GM12872 (cell line): ENCODE measurements around the gene BCAS3.

ENCODE experiments used
- TF ChIP-seq, protein P1 (sequence below): IDR thresholded peaks from 3 replicates; pipeline ENCODE4 v1.5.1; 2011; ENCODE audit warnings: low read depth, mild to moderate bottlenecking, low read length, moderate library complexity; ENCODE audit not compliant: insufficient read depth

The BCAS3 gene

DNA sequence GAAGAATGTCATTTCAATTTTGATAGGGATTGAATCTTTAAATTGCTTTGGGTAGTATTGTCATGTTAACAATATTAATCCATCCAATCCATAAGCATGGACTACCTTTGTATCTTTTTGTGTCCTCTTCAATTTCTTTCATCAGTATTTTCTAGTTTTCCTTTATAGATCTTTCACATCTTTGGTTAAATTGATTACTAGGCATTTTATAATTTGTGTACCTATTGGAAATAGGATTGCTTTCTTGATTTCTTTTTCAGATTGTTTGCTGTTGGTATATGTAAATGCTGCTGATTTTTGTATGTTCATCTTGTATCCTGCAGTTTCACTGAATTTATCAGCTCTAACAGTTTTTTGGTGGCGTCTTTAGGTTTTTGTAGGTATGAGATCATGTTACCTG lies 24.1 kb upstream of the BCAS3 start:
- TF ChIP-seq, protein P1, sequence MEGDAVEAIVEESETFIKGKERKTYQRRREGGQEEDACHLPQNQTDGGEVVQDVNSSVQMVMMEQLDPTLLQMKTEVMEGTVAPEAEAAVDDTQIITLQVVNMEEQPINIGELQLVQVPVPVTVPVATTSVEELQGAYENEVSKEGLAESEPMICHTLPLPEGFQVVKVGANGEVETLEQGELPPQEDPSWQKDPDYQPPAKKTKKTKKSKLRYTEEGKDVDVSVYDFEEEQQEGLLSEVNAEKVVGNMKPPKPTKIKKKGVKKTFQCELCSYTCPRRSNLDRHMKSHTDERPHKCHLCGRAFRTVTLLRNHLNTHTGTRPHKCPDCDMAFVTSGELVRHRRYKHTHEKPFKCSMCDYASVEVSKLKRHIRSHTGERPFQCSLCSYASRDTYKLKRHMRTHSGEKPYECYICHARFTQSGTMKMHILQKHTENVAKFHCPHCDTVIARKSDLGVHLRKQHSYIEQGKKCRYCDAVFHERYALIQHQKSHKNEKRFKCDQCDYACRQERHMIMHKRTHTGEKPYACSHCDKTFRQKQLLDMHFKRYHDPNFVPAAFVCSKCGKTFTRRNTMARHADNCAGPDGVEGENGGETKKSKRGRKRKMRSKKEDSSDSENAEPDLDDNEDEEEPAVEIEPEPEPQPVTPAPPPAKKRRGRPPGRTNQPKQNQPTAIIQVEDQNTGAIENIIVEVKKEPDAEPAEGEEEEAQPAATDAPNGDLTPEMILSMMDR, result no peak

DNA sequence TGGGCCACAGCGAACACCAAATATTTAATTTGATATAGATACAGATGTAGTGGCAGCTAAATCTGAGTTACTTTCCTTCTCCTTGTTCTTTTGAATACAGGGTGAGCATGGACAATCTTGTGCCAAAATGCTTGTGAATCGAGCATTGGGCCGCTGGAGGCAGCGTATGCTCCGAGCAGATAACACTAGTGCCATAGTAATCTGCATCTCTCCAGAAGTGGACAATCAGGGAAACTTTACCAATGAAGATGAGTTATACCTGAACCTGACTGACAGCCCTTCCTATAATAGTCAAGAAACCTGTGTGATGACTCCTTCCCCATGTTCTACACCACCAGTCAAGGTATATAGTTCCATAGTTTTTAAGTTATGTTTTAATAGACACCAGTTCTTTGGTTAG lies 21.2 kb upstream of the BCAS3 start:
- TF ChIP-seq, protein P1, result no peak

DNA sequence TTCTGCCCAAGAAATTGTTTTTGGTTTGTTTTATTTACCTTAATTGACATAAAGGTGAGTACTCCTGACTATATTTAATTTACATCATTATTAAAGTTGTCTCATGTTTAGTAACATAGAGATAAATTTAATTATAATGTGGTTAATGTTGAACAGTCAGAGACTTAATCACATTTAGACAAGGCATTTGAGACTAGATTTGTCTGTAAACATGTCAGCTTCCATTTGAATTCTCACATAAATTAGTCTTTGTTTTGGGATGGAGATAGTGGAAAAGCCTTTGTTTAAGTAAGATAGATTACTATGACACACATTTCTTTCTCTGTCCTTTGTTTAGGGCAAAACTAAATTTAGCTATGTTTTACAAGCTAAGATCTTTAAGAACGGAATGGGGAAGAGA lies 18.5 kb upstream of the BCAS3 start:
- TF ChIP-seq, protein P1, result no peak

DNA sequence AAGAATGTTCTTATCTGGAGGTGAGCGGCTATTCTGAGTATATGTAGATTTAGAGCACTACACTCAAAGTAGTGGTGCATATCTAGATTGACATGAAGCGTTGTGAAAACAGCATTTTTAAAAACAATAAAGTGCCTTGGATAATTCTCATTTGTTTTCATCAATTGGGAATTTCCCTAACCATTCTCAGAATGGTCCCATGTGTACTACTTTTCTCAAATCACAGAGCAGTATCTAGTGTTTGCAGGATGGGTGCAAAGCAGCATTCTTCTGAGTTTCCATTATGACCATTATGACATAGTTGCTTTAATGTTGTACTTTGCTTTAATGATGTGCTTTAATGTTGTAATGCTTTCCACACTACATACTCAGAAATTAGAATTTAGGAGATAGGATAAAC lies 16.2 kb upstream of the BCAS3 start:
- TF ChIP-seq, protein P1, result no peak

DNA sequence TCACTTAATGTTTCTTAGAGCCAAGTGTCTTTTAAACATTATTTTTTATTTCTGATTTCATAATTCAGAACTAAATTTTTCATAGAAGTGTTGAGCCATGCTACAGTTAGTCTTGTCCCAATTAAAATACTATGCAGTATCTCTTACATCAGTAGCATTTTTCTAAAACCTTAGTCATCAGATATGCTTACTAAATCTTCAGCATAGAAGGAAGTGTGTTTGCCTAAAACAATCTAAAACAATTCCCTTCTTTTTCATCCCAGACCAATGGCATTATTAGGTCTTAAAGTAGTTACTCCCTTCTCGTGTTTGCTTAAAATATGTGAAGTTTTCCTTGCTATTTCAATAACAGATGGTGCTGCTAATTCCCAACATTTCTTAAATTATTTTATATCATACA lies 13.6 kb upstream of the BCAS3 start:
- TF ChIP-seq, protein P1, result no peak

DNA sequence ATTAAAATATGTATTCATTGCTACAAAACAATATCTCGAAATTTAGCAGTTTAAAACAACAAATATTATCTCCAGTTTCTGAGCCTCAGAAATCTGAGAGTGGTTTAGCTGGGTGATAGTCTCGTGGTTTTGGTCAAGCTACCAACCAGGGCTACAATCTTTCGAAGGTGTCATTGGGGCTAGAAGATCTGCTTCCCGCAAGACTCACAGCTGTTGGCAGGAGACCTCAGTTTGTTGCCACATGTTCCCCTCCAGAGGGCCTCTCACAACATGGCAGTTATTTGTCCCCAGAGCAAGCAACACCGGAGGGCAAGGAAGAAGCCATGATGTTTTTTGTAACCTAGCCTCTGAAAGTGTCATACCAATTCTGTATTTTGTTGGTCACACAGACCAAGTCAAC lies 12.0 kb upstream of the BCAS3 start:
- TF ChIP-seq, protein P1, result no peak

DNA sequence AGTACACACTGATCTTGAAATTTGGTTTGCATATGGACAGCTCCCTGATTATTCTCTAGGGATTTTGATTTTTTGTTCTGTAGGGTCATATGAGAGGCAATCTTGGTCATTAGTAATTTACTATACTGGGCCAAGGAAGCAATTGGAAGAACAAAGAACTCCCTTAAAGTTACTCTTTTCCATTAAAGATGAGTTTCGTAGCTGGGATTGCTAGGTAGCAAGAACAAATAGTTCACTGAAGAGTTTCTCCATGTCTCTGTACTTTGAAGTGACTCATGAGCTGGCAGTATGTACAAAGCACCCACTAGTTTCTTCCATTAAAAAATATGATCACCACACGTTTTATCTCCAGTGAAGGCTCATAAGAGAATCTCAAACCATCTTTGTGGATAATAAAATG lies 6.2 kb upstream of the BCAS3 start:
- TF ChIP-seq, protein P1, result no peak

DNA sequence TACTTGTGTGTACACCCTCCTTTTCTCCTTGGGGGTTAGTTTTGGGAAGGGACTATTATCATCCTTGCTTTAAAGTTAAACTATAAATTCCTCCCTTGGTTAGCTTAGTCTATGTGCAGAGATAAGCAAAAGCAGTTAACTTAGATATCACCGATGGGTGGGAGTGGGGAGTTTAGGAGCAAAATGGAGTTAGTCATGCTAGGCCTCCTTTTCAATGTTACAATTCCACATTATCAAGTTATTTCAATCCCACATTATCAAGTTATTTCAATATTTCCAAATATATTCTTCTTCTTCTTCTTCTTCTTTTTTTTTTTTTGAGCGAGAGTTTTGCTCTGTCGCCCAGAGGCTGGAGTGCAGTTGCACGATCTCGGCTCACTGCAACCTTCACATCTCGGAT lies 1.7 kb upstream of the BCAS3 start:
- TF ChIP-seq, protein P1, result no peak
